IMR-90 (cell line): Measurements from ENCODE around the gene TXNDC8. TPM values are rescaled to one million over a fixed set of nuclear protein-coding genes. Genes with fewer than 3 reads are reported as not detected.

Experiments used
- ATAC-seq: fragments of 200-7000 bp; cut with Tn5 transposase; 2 replicates; pipeline ENCODE4 v1.9.1; 2020; ENCODE audit warnings: low read depth, mild to moderate bottlenecking, moderate library complexity
- BruUV-seq: library from RNA; stranded (reverse); fragments of 400-500 nt; replicated peaks from 2 replicates; lab custom pipeline; 2021; lab: Mats Ljungman, UMichigan
- CTCF ChIA-PET: fragments of 300-600 bp; formaldehyde crosslinking; extraction: SDS; loops from one replicate; lab custom pipeline; 2021; ENCODE audit warnings: antibody characterized with exemption; lab: Yijun Ruan, JAX
- POLR2A ChIA-PET: fragments of 300-600 bp; sonication (Branson Sonifier 250); formaldehyde crosslinking; loops from one replicate; lab custom pipeline; 2022; ENCODE audit warnings: antibody characterized with exemption; ENCODE audit not compliant: unreplicated experiment; lab: Charles Lee
- DNase-seq: peaks from one replicate; pipeline ENCODE4 v3.0.0; 2013
- H2AFZ ChIP-seq: replicated peaks from 2 replicates; pipeline ENCODE3; 2013; ENCODE audit warnings: low read length, mild to moderate bottlenecking; ENCODE audit not compliant: poor library complexity
- H2AK5ac ChIP-seq: 2 replicates; pipeline ENCODE4 v1.6.1; 2013; ENCODE audit warnings: low read depth, low read length, inconsistent platforms
- H2AK9ac ChIP-seq: replicated peaks from 2 replicates; pipeline ENCODE3; 2013; ENCODE audit warnings: mild to moderate bottlenecking, low read depth, low read length, moderate library complexity; ENCODE audit not compliant: poor library complexity
- H2BK120ac ChIP-seq: 2 replicates; pipeline ENCODE4 v1.6.1; 2013; ENCODE audit warnings: low read depth, low read length, inconsistent platforms
- H2BK15ac ChIP-seq: 3 replicates; pipeline ENCODE4 v1.6.1; 2013; ENCODE audit warnings: low read depth, low read length, inconsistent platforms
- H2BK20ac ChIP-seq: 2 replicates; pipeline ENCODE4 v1.6.1; 2013; ENCODE audit warnings: low read depth, mild to moderate bottlenecking, inconsistent platforms, low read length, moderate library complexity
- H2BK5ac ChIP-seq: 2 replicates; pipeline ENCODE4 v1.6.1; 2013; ENCODE audit warnings: mild to moderate bottlenecking, low read depth, low read length, inconsistent platforms; ENCODE audit not compliant: poor library complexity, severe bottlenecking
- H3K14ac ChIP-seq: replicated peaks from 2 replicates; pipeline ENCODE4 v1.6.1; 2013; ENCODE audit warnings: low read depth, low read length, inconsistent platforms
- H3K18ac ChIP-seq: 2 replicates; pipeline ENCODE4 v1.6.1; 2013; ENCODE audit warnings: low read depth, low read length, control low read depth
- H3K23ac ChIP-seq: 2 replicates; pipeline ENCODE4 v1.6.1; 2013; ENCODE audit warnings: low read depth, low read length, inconsistent platforms
- H3K27ac ChIP-seq: 2 replicates; pipeline ENCODE4 v1.5.1; 2013; ENCODE audit warnings: mild to moderate bottlenecking, control low read depth, low read length; ENCODE audit not compliant: insufficient read depth
- H3K27me3 ChIP-seq: 2 replicates; pipeline ENCODE4 v1.6.1; 2013; ENCODE audit warnings: low read length; ENCODE audit not compliant: control insufficient read depth, insufficient read depth
- H3K36me3 ChIP-seq: 2 replicates; pipeline ENCODE4 v1.6.1; 2013; ENCODE audit warnings: low read length, mixed read lengths; ENCODE audit not compliant: control insufficient read depth, insufficient read depth
- H3K4ac ChIP-seq: 2 replicates; pipeline ENCODE4 v1.6.1; 2013; ENCODE audit warnings: low read depth, low read length, inconsistent platforms
- H3K4me1 ChIP-seq: 2 replicates; pipeline ENCODE4 v1.6.1; 2013; ENCODE audit warnings: low read length, mixed read lengths; ENCODE audit not compliant: control insufficient read depth, insufficient read depth
- H3K4me2 ChIP-seq: 2 replicates; pipeline ENCODE4 v1.6.1; 2013; ENCODE audit warnings: low read depth, mild to moderate bottlenecking, control low read depth, low read length, moderate library complexity
- H3K4me3 ChIP-seq: 2 replicates; pipeline ENCODE4 v1.5.1; 2013; ENCODE audit warnings: low read depth, mild to moderate bottlenecking, control low read depth, low read length, moderate library complexity; ENCODE audit not compliant: insufficient read depth
- H3K56ac ChIP-seq: 2 replicates; pipeline ENCODE4 v1.6.1; 2013; ENCODE audit warnings: low read length, inconsistent platforms; ENCODE audit not compliant: insufficient read depth; ENCODE audit errors: extremely low read depth
- H3K79me1 ChIP-seq, 2 experiments: 2 replicates each; pipeline ENCODE4 v1.6.1; 2013; ENCODE audit warnings: low read length in 2 of 2, inconsistent platforms in 1 of 2, low read depth in 1 of 2
- H3K9ac ChIP-seq: 2 replicates; pipeline ENCODE4 v1.6.1; 2013; ENCODE audit warnings: low read depth, low read length, control low read depth
- H3K9me1 ChIP-seq: 2 replicates; pipeline ENCODE4 v1.6.1; 2013; ENCODE audit warnings: low read length, inconsistent platforms; ENCODE audit not compliant: insufficient read depth
- H3K9me3 ChIP-seq: 2 replicates; pipeline ENCODE4 v1.6.1; 2013; ENCODE audit warnings: low read length; ENCODE audit not compliant: control insufficient read depth, insufficient read depth
- H4K20me1 ChIP-seq: 2 replicates; pipeline ENCODE4 v1.6.1; 2013; ENCODE audit warnings: low read length, inconsistent platforms; ENCODE audit not compliant: insufficient read depth
- H4K5ac ChIP-seq: 2 replicates; pipeline ENCODE4 v1.6.1; 2013; ENCODE audit warnings: mild to moderate bottlenecking, low read depth, low read length, control low read depth
- H4K8ac ChIP-seq, 2 experiments: 2 replicates each; pipeline ENCODE4 v1.6.1; 2013; ENCODE audit warnings: low read depth in 2 of 2, low read length in 2 of 2, control low read depth in 1 of 2, inconsistent platforms in 1 of 2
- H4K91ac ChIP-seq: 2 replicates; pipeline ENCODE4 v1.6.1; 2013; ENCODE audit warnings: low read depth, low read length, inconsistent platforms; ENCODE audit not compliant: insufficient read depth
- FOS ChIP-seq: fragments of 150-350 bp; IDR thresholded peaks from 2 replicates; pipeline ENCODE4 v1.6.1; 2016; ENCODE audit warnings: low read depth, low read length
- MAFK ChIP-seq: IDR thresholded peaks from 2 replicates; pipeline ENCODE4 v1.6.1; 2012; ENCODE audit warnings: low read depth, low read length, improper control_type of control experiment
- NFE2L2 ChIP-seq: fragments of 150-350 bp; IDR thresholded peaks from 2 replicates; pipeline ENCODE4 v1.6.1; 2016; ENCODE audit warnings: low read depth, mild to moderate bottlenecking, low read length
- POLR2A ChIP-seq: IDR thresholded peaks from 2 replicates; pipeline ENCODE4 v1.6.1; 2012; ENCODE audit warnings: mild to moderate bottlenecking, low read depth, low read length
- RFX5 ChIP-seq: IDR thresholded peaks from 2 replicates; pipeline ENCODE4 v1.8.0; 2012; ENCODE audit warnings: low read depth, mild to moderate bottlenecking, low read length, moderate library complexity
- WGBS, 2 experiments: methylation state at CpG; one replicate each; pipeline versions ENCODE4 v1.1.5 to v1.1.7; 2013; ENCODE audit warnings: missing lambda C conversion rate in 2 of 2; ENCODE audit not compliant: insufficient read length in 1 of 2; ENCODE audit errors: extremely low coverage in 2 of 2; 5-methylcytosine and 5-hydroxymethylcytosine counted together
- dilution Hi-C: fragments of 300-500 bp; cut with HindIII; formaldehyde crosslinking; loops from one replicate; pipeline ENCODE4 v1.14.3; 2018; ENCODE audit warnings: low sequenced_read_pairs; ENCODE audit not compliant: unreplicated experiment
- in situ Hi-C: fragments of 300-500 bp; cut with MboI; formaldehyde crosslinking; loops from 3 replicates; pipeline ENCODE4 v1.14.3; 2019; ENCODE audit warnings: low sequenced_read_pairs, inconsistent platforms, mixed read lengths
- intact Hi-C: fragments of 100-400 bp; cut with micrococcal nuclease; formaldehyde crosslinking; loops from 2 replicates; pipeline ENCODE4 v1.10.0; 2022
- polyA plus RNA-seq, 3 experiments: library from polyadenylated mRNA; depleted of rRNA; stranded (reverse); fragments of >200 nt; gene quantifications; 2 replicates each; pipeline ENCODE4 v1.2.3, GENCODE V29; 2012; ENCODE audit warnings: low replicate concordance in 1 of 3
- total RNA-seq: library from RNA; depleted of rRNA; stranded (reverse); fragments of >200 nt; gene quantifications from 2 replicates; pipeline ENCODE4 v1.2.3, GENCODE V29; 2012
- TF ChIP-seq, protein P1 (sequence below): fragments of 150-350 bp; IDR thresholded peaks from 2 replicates; pipeline ENCODE4 v1.6.1; 2016; ENCODE audit warnings: low read depth, mild to moderate bottlenecking, low read length, moderate library complexity, borderline replicate concordance

TXNDC8 gene
- total and polyA plus RNA-seq, 2 of the 4 experiments (the other 2 are of a cell fraction), result not detected

DNA sequence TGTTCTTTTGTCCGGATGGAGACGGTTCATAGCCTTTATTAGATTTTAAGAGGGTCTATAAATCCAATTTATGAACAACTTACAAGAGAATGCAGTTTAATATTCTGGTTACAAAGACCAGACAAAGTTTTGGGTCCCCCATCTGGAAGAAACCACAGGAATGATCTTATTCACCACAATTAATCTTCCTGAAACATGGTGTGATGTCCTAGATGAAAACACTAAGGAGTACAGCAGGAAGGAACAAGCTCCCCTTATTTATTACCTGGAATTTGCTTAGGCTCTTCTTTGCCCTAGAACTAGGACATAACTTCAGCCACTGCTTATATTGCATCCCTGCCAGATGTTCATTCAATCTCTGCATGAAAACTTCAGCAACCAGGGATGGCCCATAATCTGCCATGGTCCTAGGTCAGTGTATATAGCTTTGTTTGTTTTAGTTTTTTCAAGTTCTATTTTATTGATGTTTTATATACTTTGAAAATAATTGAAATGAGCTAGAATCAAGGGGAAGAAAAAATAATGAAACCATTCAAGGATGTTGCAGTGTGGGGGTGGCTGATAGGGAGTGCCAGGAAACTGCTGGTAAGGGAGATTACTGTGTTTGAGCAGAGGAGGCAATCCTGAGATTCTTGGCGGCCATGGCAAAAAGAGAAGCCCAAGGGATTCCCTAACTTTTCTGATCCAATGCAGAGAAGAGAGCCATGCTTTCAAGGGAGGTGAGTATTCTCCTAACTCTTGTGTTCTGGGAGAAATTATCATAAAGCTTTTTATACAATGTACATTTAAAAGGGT lies 16.8 kb downstream of the TXNDC8 start:
- Histone ChIP-seq H4K20me1 (no peaks in the 10 kb centered on the region), H3K27ac (no peak overlapping the region), H3K56ac (no peak overlapping the region), H2AK9ac (no peak overlapping the region), H3K14ac (no peak overlapping the region), H3K4me1 (no peaks in the 10 kb centered on the region; the same call in 1 of the 2 replicates), H4K91ac (no peak overlapping the region), H2BK120ac (no peak overlapping the region), H3K18ac (no peak overlapping the region), H3K36me3 (no peaks in the 10 kb centered on the region), H3K9ac (no peak overlapping the region), H3K4ac (no peak overlapping the region), H2AFZ (no peak overlapping the region), H3K9me3 (no peaks in the 10 kb centered on the region), H3K27me3 (peaks cover 7% of the 10 kb centered on the region; the same call in 1 of the 2 replicates), H2BK20ac (no peak overlapping the region), H3K79me1 (no peaks in the 10 kb centered on the region), H3K9me1 (no peaks in the 10 kb centered on the region), H4K5ac (no peak overlapping the region), H2BK5ac (no peak overlapping the region), H4K8ac (no peak overlapping the region), H3K23ac (no peak overlapping the region), H3K4me3 (no peak overlapping the region), H3K4me2 (no peak overlapping the region), H2BK15ac (no peak overlapping the region), H2AK5ac (no peak overlapping the region)
- intact Hi-C loops, result no loop called here
- BruUV-seq, result no TSS peak
- TF ChIP-seq FOS (no peak), RFX5 (no peak), MAFK (no peak), NFE2L2 (no peak), POLR2A (no peak)
- TF ChIP-seq, protein P1, sequence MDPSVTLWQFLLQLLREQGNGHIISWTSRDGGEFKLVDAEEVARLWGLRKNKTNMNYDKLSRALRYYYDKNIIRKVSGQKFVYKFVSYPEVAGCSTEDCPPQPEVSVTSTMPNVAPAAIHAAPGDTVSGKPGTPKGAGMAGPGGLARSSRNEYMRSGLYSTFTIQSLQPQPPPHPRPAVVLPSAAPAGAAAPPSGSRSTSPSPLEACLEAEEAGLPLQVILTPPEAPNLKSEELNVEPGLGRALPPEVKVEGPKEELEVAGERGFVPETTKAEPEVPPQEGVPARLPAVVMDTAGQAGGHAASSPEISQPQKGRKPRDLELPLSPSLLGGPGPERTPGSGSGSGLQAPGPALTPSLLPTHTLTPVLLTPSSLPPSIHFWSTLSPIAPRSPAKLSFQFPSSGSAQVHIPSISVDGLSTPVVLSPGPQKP, result no peak
- peak; percentile 13 for DNase-seq
- POLR2A ChIA-PET, result no interaction called here
- dilution Hi-C loops, result no loop called here
- in situ Hi-C loops, result loop anchor here (25.0 kb wide), 1 partner anchor 1016 kb away; the partner anchor contains the start of gene OR2K2
- WGBS, 2 experiments, result no CpG with 5 or more reads among the region's 3 CpGs
- peak; percentile 38; the same call in 1 of the 2 replicates for ATAC-seq
- CTCF ChIA-PET, result interaction anchor here (1.1 kb wide), 1 partner anchor 63 kb away, joined by 3 read pairs; no protein-coding TSS in a partner anchor
